ENCODE data around the gene MBNL3.

MBNL3 gene

GRCh38 chrX:132415012-132415411 is 73.8 kb downstream of the MBNL3 start:
- DNase-seq (ENCODE audit: low spot score) = no peak

- no peak for DNase-seq (ENCODE audit: low spot score)
Observed at GRCh38 chrX:132414404-132414803, 74.4 kb downstream of the MBNL3 start.

DNA sequence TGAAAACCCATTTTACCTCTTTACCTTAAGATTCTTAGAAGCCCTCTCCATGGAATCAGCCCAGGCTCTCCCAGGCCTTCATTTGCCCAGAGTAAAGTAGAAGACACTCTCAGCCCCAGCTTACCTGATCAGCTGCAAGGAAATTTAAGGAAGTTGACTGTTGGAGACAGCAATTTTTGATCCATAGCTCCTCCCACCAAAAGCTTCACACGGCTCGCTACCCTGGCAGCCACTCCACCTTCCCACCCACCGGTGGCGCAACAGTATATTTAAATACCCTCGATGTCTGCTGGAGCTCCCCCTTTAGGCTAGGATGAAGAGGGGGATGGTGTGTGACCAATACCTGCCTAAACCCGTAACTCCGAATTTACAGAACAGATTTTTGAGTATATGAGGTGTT is 75.4 kb downstream of the MBNL3 start:
- DNase-seq (ENCODE audit: low spot score) = no peak

DNA sequence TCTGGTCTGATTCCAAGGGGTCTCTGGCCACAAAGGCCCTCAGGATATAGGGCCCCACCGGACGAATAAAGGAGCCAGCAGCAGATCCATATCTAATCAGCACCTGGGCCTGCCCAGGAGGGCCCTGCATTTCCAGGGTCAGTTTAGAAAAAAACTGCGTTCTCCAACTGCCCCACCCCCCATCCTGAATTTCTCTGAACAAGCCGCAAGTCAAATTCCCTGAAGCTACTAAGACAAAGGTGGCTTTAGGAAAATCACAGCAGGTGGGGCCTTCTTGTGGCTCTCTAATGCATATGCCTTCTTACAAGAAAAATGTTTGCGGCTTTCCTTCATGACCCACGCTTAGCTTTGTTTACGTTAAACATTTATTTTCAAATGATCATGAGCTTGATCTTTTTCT is 76.6 kb downstream of the MBNL3 start:
- no peak for DNase-seq (ENCODE audit: low spot score)

GRCh38 chrX:132411310-132411977 is 77.4 kb downstream of the MBNL3 start:
- no peak for DNase-seq (ENCODE audit: low spot score)

- no peak for DNase-seq (ENCODE audit: low spot score)
Observed at GRCh38 chrX:132409780-132410556, 78.9 kb downstream of the MBNL3 start.

GRCh38 chrX:132407691-132408090 is 81.1 kb downstream of the MBNL3 start:
- DNase-seq (ENCODE audit: low spot score) = no peak

GRCh38 chrX:132406106-132406505 is 82.7 kb downstream of the MBNL3 start:
- DNase-seq (ENCODE audit: low spot score) = no peak

GRCh38 chrX:132404266-132404665 is 84.6 kb downstream of the MBNL3 start:
- DNase-seq (ENCODE audit: low spot score) = no peak

- no peak for DNase-seq (ENCODE audit: low spot score)
Observed at GRCh38 chrX:132401935-132402334, 86.9 kb downstream of the MBNL3 start.

DNA sequence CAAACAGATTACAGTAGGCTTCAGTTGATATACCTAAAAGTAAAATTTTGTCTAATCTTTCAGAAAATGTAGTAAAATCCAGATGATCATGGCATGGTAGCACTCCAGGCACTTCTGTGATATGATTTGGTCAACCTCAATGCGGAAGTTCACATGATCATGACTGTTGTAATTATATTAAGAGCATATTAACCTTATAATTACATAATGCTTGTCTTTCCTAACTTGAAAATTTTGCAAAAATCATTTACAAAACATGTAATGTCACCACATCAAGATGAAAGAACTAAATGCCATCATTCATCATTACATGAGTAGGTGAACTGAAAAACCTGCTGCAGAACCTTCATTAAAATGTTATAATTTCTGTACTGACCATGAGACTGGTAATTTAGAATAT is 88.1 kb downstream of the MBNL3 start:
- DNase-seq (ENCODE audit: low spot score) = no peak

- no peak for DNase-seq (ENCODE audit: low spot score)
Observed at GRCh38 chrX:132395645-132396044, 93.2 kb downstream of the MBNL3 start.

- no peak for DNase-seq (ENCODE audit: low spot score)
Observed at GRCh38 chrX:132395026-132395425, 93.8 kb downstream of the MBNL3 start.

- DNase-seq (ENCODE audit: low spot score) = no peak
Observed at GRCh38 chrX:132394591-132394990, 94.2 kb downstream of the MBNL3 start.

GRCh38 chrX:132393992-132394391 is 94.8 kb downstream of the MBNL3 start:
- DNase-seq (ENCODE audit: low spot score) = no peak

GRCh38 chrX:132393485-132393884 is 95.4 kb downstream of the MBNL3 start:
- DNase-seq (ENCODE audit: low spot score) = no peak

DNA sequence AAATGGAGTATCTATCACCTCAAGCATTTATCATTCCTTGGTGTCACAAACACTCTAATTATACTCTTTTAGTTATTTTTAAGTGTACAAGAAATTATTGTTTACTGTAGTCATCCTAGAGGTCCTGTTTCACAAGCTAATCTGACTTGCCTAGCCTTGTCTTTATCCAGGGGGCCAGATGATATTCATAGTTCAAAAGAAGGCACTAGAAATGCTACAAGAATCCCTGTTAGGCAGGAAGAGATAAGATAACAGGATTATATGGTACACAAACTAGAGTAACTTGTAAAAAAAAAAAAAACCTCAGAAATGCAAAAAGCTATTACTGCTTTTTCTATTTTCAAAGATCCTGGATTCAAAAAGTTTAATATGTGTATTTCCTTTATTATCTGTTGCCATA is 95.8 kb downstream of the MBNL3 start:
- no peak for DNase-seq (ENCODE audit: low spot score)

- DNase-seq (ENCODE audit: low spot score) = no peak
Observed at GRCh38 chrX:132390792-132391191, 98.0 kb downstream of the MBNL3 start.

GRCh38 chrX:132389480-132389879 is 99.4 kb downstream of the MBNL3 start:
- no peak for DNase-seq (ENCODE audit: low spot score)

DNA sequence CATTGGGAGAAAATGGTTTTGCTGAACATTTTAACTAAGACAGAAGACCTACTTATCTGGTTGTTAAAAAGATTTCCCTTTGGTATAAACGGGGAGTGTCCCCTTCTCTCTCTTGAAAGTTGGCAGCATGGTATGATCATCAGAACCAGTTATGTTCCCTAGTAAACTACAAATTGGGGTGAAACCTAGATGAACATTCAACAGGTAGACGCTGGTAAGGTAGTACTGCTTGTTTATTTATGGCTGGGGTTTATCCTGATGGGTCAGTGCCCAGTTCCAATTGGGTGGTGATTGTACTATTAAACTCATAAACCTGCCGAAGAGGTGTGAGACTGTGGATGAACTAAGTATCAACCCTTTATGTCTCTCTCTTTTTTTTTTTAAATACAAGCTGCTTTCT is 100.5 kb downstream of the MBNL3 start:
- no peak for DNase-seq (ENCODE audit: low spot score)

DNA sequence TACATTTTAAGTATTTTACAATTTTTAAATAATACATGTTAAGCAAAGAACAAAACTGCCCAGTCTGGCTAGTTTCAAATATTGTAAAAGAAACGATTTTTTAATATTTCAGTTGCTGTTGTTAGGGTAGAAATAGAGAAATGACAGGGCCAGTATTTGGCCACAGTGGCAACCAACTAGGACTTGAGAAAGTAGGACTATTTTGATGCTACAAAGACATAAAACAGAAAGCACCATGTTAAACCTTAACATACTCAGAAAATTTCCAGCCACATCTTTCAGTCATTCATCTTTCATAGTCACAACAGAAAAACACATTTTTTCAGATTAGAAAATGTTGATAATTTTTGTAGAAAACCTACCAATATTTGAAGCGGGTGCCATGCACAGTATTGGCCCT is 104.5 kb downstream of the MBNL3 start:
- DNase-seq (ENCODE audit: low spot score) = no peak

GRCh38 chrX:132382068-132382467 is 106.8 kb downstream of the MBNL3 start:
- DNase-seq (ENCODE audit: low spot score) = no peak

- DNase-seq (ENCODE audit: low spot score) = no peak
Observed at GRCh38 chrX:132378281-132378680, 110.6 kb downstream of the MBNL3 start.

DNA sequence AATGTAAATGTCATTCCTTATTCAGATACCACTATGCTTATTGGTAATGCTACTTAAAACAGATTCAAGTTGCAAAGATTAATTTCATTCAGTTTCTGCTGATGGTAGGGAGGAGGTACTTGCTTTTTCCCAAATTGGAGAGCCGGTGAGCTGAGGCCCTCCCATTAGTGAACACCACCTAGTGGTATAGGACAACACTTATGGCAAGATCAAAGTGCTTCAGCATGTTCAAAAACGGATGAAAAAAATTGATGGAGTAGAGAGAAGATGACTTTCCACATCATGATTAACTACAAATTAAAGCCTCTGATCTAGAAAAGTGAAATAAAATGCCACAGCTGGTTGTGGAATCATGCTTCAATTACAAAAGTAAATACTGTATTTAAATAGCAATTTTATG is 112.9 kb downstream of the MBNL3 start:
- no peak for DNase-seq (ENCODE audit: low spot score)
